ENCODE data around the gene ALS2. TPM values are rescaled to one million over a fixed set of nuclear protein-coding genes. Genes with fewer than 3 reads are reported as not detected.
A peak's percentile ranks its signal among the peaks of the same experiment; 100 is the strongest.

Gene ALS2
- total RNA-seq, 1 donor from 2014 or later, result 54.0 TPM

- no peaks in the 10 kb centered on the region for H3K27me3 Mint-ChIP-seq (ENCODE audit: low read depth, unreplicated experiment)
- peaks cover 41% of the 10 kb centered on the region for H3K36me3 ChIP-seq (ENCODE audit: insufficient read depth, low read length)
- H3K9ac ChIP-seq (ENCODE audit: low read length), result no peak overlapping the region
- DNase-seq (ENCODE audit: low read depth) (peak; percentile 50), FAIRE-seq (no peak)
- H2AFZ ChIP-seq (ENCODE audit: low read depth, low read length), result no peak overlapping the region
- no peaks in the 10 kb centered on the region for H3K4me1 ChIP-seq (ENCODE audit: insufficient read depth, low read length)
- H3K27ac ChIP-seq (ENCODE audit: low read depth, low read length), result no peak overlapping the region
- no peaks in the 10 kb centered on the region for H3K79me2 ChIP-seq (ENCODE audit: insufficient read depth, low read length)
- no peak overlapping the region for H3K27ac Mint-ChIP-seq (ENCODE audit: unreplicated experiment)
- no peaks in the 10 kb centered on the region for H3K9me3 ChIP-seq (ENCODE audit: insufficient read depth, low read depth, low read length)
- H3K4me3 Mint-ChIP-seq (ENCODE audit: unreplicated experiment), result no peak overlapping the region
- no peaks in the 10 kb centered on the region for H4K20me1 ChIP-seq (ENCODE audit: insufficient read depth, low read length)
- no peak for TF ChIP-seq CTCF (IDR thresholded peaks at IDR 0.05; ENCODE audit: insufficient read depth, low read depth, low read length)
- no peak for TF ChIP-seq EZH2 (IDR thresholded peaks at IDR 0.05; ENCODE audit: insufficient read depth, low read length)
- peaks cover 7% of the 10 kb centered on the region for H3K9me3 Mint-ChIP-seq (ENCODE audit: unreplicated experiment)
- peaks cover 23% of the 10 kb centered on the region for H3K36me3 Mint-ChIP-seq (ENCODE audit: low read depth, unreplicated experiment)
- H3K4me2 ChIP-seq (ENCODE audit: low read length), result no peak overlapping the region
- no peak overlapping the region for H3K4me3 ChIP-seq (ENCODE audit: insufficient read depth, low read depth, low read length)
- H3K27me3 ChIP-seq (ENCODE audit: insufficient read depth, low read length), result no peaks in the 10 kb centered on the region
- no peaks in the 10 kb centered on the region for H3K4me1 Mint-ChIP-seq (ENCODE audit: low read depth, unreplicated experiment)
These were observed 47.2 kb downstream of the ALS2 start for GRCh38 chr2:201733544-201733943.

DNA sequence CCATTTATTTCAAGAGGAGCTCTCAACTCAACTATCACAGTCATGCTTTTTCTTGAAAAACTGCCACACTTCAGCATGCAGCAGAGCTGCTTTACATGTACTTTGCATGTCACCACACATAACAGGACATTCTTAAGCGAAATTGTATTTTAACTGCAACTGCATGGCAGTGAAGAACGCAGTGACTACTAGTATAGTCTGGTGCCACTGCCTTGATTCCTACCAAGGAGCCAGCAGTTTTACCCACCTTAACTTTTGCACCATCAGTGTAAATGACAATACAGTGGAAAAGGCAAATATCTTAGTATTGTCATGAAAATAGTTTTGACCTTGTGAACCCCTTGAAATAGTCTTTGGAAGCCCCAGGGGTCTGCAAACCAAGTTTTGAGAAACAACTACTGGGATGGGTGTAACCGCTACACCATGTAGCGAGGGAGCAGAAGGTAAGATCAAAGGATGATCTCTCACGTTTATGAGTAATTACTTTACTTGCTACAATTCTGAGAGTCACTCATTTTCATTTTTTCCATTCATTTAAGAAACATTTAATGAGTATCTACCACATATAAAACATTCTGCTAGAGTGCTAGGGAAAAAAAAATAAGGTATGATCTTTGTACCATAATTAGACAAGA, 50.0 kb downstream of the ALS2 start:
- Mint-ChIP-seq H3K4me1 (ENCODE audit: low read depth, unreplicated experiment) (no peaks in the 10 kb centered on the region), H3K27ac (ENCODE audit: unreplicated experiment) (no peak overlapping the region), H3K4me3 (ENCODE audit: unreplicated experiment) (no peak overlapping the region), H3K27me3 (ENCODE audit: low read depth, unreplicated experiment) (no peaks in the 10 kb centered on the region), H3K36me3 (ENCODE audit: low read depth, unreplicated experiment) (peaks cover 10% of the 10 kb centered on the region), H3K9me3 (ENCODE audit: unreplicated experiment) (peaks cover 3% of the 10 kb centered on the region)
- H3K27ac ChIP-seq (ENCODE audit: low read depth, low read length), result no peak overlapping the region
- H3K4me3 ChIP-seq (ENCODE audit: insufficient read depth, low read depth, low read length), result no peak overlapping the region
- peaks cover 43% of the 10 kb centered on the region for H3K36me3 ChIP-seq (ENCODE audit: insufficient read depth, low read length)
- H3K79me2 ChIP-seq (ENCODE audit: insufficient read depth, low read length), result no peaks in the 10 kb centered on the region
- H3K4me2 ChIP-seq (ENCODE audit: low read length), result no peak overlapping the region
- DNase-seq (ENCODE audit: low read depth) (no peak), FAIRE-seq (no peak)
- TF ChIP-seq CTCF (IDR thresholded peaks at IDR 0.05; ENCODE audit: insufficient read depth, low read depth, low read length), result no peak
- TF ChIP-seq EZH2 (IDR thresholded peaks at IDR 0.05; ENCODE audit: insufficient read depth, low read length), result no peak
- H4K20me1 ChIP-seq (ENCODE audit: insufficient read depth, low read length), result no peaks in the 10 kb centered on the region
- H2AFZ ChIP-seq (ENCODE audit: low read depth, low read length), result no peak overlapping the region
- H3K27me3 ChIP-seq (ENCODE audit: insufficient read depth, low read length), result no peaks in the 10 kb centered on the region
- H3K9ac ChIP-seq (ENCODE audit: low read length), result no peak overlapping the region
- H3K4me1 ChIP-seq (ENCODE audit: insufficient read depth, low read length), result no peaks in the 10 kb centered on the region
- H3K9me3 ChIP-seq (ENCODE audit: insufficient read depth, low read depth, low read length), result no peaks in the 10 kb centered on the region

DNA sequence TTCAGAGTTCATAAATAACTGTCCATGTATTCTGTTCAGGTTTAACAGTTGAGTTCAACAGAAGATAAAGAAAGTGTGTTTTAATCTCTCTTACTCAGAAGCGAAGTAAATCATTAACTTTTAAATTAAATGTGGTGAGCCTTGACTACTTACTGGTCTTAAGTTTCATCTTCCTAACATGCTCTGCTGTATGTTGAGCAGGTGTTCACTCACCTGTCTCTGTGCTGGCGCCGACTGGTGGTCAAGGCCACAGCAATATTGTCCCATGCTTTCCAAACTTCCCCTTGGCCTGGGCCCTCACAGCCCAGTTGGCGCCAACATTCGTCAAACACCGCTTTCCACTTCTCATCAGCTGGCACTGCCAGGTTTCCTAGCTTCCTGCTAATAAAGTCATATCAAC, 65.3 kb downstream of the ALS2 start:
- Histone ChIP-seq H4K20me1 (ENCODE audit: insufficient read depth, low read length) (no peaks in the 10 kb centered on the region), H2AFZ (ENCODE audit: low read depth, low read length) (no peak overlapping the region), H3K27ac (ENCODE audit: low read depth, low read length) (no peak overlapping the region), H3K4me2 (ENCODE audit: low read length) (no peak overlapping the region), H3K79me2 (ENCODE audit: insufficient read depth, low read length) (peaks cover 4% of the 10 kb centered on the region), H3K36me3 (ENCODE audit: insufficient read depth, low read length) (peaks cover 34% of the 10 kb centered on the region), H3K27me3 (ENCODE audit: insufficient read depth, low read length) (no peaks in the 10 kb centered on the region), H3K9ac (ENCODE audit: low read length) (no peak overlapping the region), H3K9me3 (ENCODE audit: insufficient read depth, low read depth, low read length) (no peaks in the 10 kb centered on the region), H3K4me3 (ENCODE audit: insufficient read depth, low read depth, low read length) (no peak overlapping the region), H3K4me1 (ENCODE audit: insufficient read depth, low read length) (no peaks in the 10 kb centered on the region)
- Mint-ChIP-seq H3K4me1 (ENCODE audit: low read depth, unreplicated experiment) (peaks cover 2% of the 10 kb centered on the region), H3K27ac (ENCODE audit: unreplicated experiment) (no peak overlapping the region), H3K4me3 (ENCODE audit: unreplicated experiment) (no peak overlapping the region), H3K36me3 (ENCODE audit: low read depth, unreplicated experiment) (peaks cover 29% of the 10 kb centered on the region), H3K27me3 (ENCODE audit: low read depth, unreplicated experiment) (no peaks in the 10 kb centered on the region), H3K9me3 (ENCODE audit: unreplicated experiment) (peaks cover 3% of the 10 kb centered on the region)
- DNase-seq (ENCODE audit: low read depth), result no peak
- no peak for TF ChIP-seq EZH2 (IDR thresholded peaks at IDR 0.05; ENCODE audit: insufficient read depth, low read length)
- TF ChIP-seq CTCF (IDR thresholded peaks at IDR 0.05; ENCODE audit: insufficient read depth, low read depth, low read length), result no peak
- FAIRE-seq, result no peak
